Caco-2 (cell line): ENCODE data around the gene DLG1. TPM values are rescaled to one million over a fixed set of nuclear protein-coding genes. Genes with fewer than 3 reads are reported as not detected.

ENCODE experiments used
- BruUV-seq: library from RNA; stranded (reverse); fragments of 400-500 nt; replicated peaks from 2 replicates; lab custom pipeline; 2021; lab: Mats Ljungman, UMichigan
- CTCF ChIA-PET: fragments of 300-600 bp; sonication (Branson Sonifier 250); formaldehyde crosslinking; loops from one replicate; lab custom pipeline; 2022; ENCODE audit warnings: antibody characterized with exemption; lab: Charles Lee
- POLR2A ChIA-PET: fragments of 300-600 bp; sonication (Branson Sonifier 250); formaldehyde crosslinking; loops from one replicate; lab custom pipeline; 2022; ENCODE audit warnings: antibody characterized with exemption; lab: Charles Lee
- DNase-seq, 2 experiments: peaks; one replicate each; pipeline versions ENCODE4 v3.0.0 to v3.0.0-alpha.2; 2020 to 2022
- H3K27me3 ChIP-seq: replicated peaks from 2 replicates; pipeline ENCODE4 v1.6.0; 2011; ENCODE audit warnings: low read length; ENCODE audit not compliant: control insufficient read depth, insufficient read depth
- H3K36me3 ChIP-seq: 2 replicates; pipeline ENCODE4 v1.5.1; 2011; ENCODE audit warnings: low read length; ENCODE audit not compliant: control insufficient read depth, insufficient read depth
- H3K4me1 ChIP-seq: fragments of 250-450 bp; sonication (Bioruptor Pico); 2 replicates; pipeline ENCODE4 v1.5.1; 2020; ENCODE audit warnings: mild to moderate bottlenecking
- H3K4me3 ChIP-seq: 2 replicates; pipeline ENCODE4 v1.5.1; 2011; ENCODE audit warnings: low read depth, mild to moderate bottlenecking, control low read depth, low read length
- H3K9me3 ChIP-seq: fragments of 250-450 bp; sonication (Bioruptor Pico); 2 replicates; pipeline ENCODE4 v1.5.1; 2020; ENCODE audit warnings: mild to moderate bottlenecking, moderate library complexity
- H3K27ac Mint-ChIP-seq: one replicate; pipeline ENCODE4 v1.8.0; 2022; ENCODE audit warnings: mixed read lengths; ENCODE audit not compliant: unreplicated experiment
- H3K27me3 Mint-ChIP-seq: one replicate; pipeline ENCODE4 v1.8.0; 2022; ENCODE audit warnings: mixed read lengths; ENCODE audit not compliant: insufficient read depth, unreplicated experiment
- H3K36me3 Mint-ChIP-seq: one replicate; pipeline ENCODE4 v1.8.0; 2022; ENCODE audit warnings: mild to moderate bottlenecking, mixed read lengths; ENCODE audit not compliant: insufficient read depth, unreplicated experiment
- H3K4me1 Mint-ChIP-seq: one replicate; pipeline ENCODE4 v1.8.0; 2022; ENCODE audit warnings: low read depth, mixed read lengths; ENCODE audit not compliant: unreplicated experiment
- H3K4me3 Mint-ChIP-seq: one replicate; pipeline ENCODE4 v1.8.0; 2022; ENCODE audit warnings: mild to moderate bottlenecking, moderate library complexity, mixed read lengths; ENCODE audit not compliant: unreplicated experiment
- H3K9me3 Mint-ChIP-seq: one replicate; pipeline ENCODE4 v1.8.0; 2022; ENCODE audit warnings: mixed read lengths; ENCODE audit not compliant: unreplicated experiment
- intact Hi-C: fragments of 100-400 bp; cut with micrococcal nuclease; formaldehyde crosslinking; loops from one replicate; pipeline ENCODE4 v1.10.0; 2022; ENCODE audit not compliant: unreplicated experiment
- total RNA-seq: library from RNA; stranded (reverse); gene quantifications from 2 replicates; pipeline ENCODE4 v1.2.3, GENCODE V29; 2022
- TF ChIP-seq, protein P1 (sequence below), 2 experiments: fragments of 200-600 bp in 1 of 2; IDR thresholded peaks; 1 replicate in 1 of 2; 2 replicates in 1 of 2; pipeline versions ENCODE4 v1.5.1 to v1.8.0; 2011 to 2022; ENCODE audit warnings: antibody characterized with exemption in 1 of 2, control low read depth in 1 of 2, inconsistent platforms in 1 of 2, low read depth in 1 of 2, low read length in 1 of 2, mild to moderate bottlenecking in 1 of 2, moderate library complexity in 1 of 2; ENCODE audit not compliant: insufficient read depth in 1 of 2, severe bottlenecking in 1 of 2, unreplicated experiment in 1 of 2

DLG1 gene
- total RNA-seq, 1 experiment from 2014 or later: 167 TPM

DNA sequence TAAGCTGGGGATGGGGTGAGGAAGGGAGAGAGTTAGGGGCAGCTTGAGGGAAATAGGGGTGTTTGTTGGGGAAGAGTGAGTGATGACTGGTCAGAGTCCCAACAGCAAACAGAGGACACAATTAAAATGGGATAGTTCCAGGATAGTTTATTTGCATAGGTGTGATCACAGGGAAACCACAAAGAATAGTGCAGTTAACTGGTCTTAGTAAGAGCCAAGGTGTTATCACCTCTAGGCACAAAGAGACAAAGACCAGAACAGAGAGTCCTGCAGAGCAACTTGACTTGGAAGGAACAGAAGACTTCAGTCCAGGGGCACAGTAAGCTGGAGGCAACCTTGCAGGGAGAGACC, 42.1 kb upstream of the DLG1 start:
- no peaks in the 10 kb centered on the region for H3K9me3 ChIP-seq
- no peaks in the 10 kb centered on the region for H3K27me3 ChIP-seq
- no peak overlapping the region for H3K4me3 ChIP-seq
- no peaks in the 10 kb centered on the region for H3K36me3 ChIP-seq
- TF ChIP-seq, protein P1, sequence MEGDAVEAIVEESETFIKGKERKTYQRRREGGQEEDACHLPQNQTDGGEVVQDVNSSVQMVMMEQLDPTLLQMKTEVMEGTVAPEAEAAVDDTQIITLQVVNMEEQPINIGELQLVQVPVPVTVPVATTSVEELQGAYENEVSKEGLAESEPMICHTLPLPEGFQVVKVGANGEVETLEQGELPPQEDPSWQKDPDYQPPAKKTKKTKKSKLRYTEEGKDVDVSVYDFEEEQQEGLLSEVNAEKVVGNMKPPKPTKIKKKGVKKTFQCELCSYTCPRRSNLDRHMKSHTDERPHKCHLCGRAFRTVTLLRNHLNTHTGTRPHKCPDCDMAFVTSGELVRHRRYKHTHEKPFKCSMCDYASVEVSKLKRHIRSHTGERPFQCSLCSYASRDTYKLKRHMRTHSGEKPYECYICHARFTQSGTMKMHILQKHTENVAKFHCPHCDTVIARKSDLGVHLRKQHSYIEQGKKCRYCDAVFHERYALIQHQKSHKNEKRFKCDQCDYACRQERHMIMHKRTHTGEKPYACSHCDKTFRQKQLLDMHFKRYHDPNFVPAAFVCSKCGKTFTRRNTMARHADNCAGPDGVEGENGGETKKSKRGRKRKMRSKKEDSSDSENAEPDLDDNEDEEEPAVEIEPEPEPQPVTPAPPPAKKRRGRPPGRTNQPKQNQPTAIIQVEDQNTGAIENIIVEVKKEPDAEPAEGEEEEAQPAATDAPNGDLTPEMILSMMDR (IDR thresholded peaks at IDR 0.05; ENCODE audit: insufficient read depth in 1 of 2, low read depth in 1 of 2, low read length in 1 of 2, severe bottlenecking in 1 of 2, unreplicated experiment in 1 of 2): no peak
- Mint-ChIP-seq H3K9me3 (no peaks in the 10 kb centered on the region), H3K4me3 (no peak overlapping the region), H3K4me1 (peaks cover 21% of the 10 kb centered on the region), H3K27ac (peak overlapping the region; percentile 30), H3K27me3 (no peaks in the 10 kb centered on the region), H3K36me3 (no peaks in the 10 kb centered on the region)
- ChIA-PET CTCF (no interaction called here), POLR2A (no interaction called here)
- no peak for DNase-seq
- peaks cover 18% of the 10 kb centered on the region for H3K4me1 ChIP-seq
- intact Hi-C loops: no loop called here
- no TSS peak for BruUV-seq

DNA sequence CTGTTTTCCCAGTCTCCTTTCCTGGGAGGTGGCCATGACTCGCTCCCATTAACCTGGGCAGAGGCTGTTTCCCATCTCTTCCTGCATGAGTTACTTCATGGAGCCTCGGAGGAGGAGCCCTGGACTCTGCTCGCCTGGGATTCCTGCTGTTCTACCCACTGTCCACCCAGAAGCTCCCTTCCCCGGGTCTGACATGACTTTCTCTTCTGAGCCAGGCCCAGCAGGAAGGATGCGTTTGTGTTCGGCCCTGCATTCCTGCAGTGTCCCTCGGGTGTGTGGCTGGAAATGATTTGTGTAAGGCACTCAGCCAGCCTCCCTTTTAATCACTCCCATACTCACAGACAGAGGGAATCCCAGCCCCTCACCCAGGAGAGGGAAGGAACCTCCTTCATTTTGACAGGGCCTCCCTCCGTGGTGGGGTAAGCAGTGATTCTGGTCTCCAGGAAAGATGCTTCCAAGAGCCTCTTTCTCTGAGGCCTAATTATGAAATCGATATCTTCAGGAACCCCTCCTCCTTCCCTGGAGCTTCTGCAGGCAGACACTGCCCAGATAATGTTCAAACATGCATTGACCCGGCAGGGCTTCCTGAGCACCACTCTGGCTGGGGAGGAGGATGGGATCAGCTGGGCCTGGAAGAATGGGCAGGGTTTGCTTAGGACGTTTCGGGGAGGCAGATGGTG, 41.6 kb upstream of the DLG1 start:
- H3K4me1 ChIP-seq: peaks cover 23% of the 10 kb centered on the region
- Mint-ChIP-seq H3K36me3 (no peaks in the 10 kb centered on the region), H3K9me3 (no peaks in the 10 kb centered on the region), H3K4me1 (peaks cover 21% of the 10 kb centered on the region), H3K27ac (peak overlapping the region; percentile 30), H3K27me3 (no peaks in the 10 kb centered on the region), H3K4me3 (no peak overlapping the region)
- BruUV-seq: no TSS peak
- DNase-seq: no peak
- POLR2A ChIA-PET: no interaction called here
- CTCF ChIA-PET: no interaction called here
- no peaks in the 10 kb centered on the region for H3K36me3 ChIP-seq
- intact Hi-C loops: no loop called here
- H3K4me3 ChIP-seq: no peak overlapping the region
- no peaks in the 10 kb centered on the region for H3K27me3 ChIP-seq
- TF ChIP-seq, protein P1 (IDR thresholded peaks at IDR 0.05; ENCODE audit: insufficient read depth in 1 of 2, low read depth in 1 of 2, low read length in 1 of 2, severe bottlenecking in 1 of 2, unreplicated experiment in 1 of 2): no peak
- no peaks in the 10 kb centered on the region for H3K9me3 ChIP-seq

DNA sequence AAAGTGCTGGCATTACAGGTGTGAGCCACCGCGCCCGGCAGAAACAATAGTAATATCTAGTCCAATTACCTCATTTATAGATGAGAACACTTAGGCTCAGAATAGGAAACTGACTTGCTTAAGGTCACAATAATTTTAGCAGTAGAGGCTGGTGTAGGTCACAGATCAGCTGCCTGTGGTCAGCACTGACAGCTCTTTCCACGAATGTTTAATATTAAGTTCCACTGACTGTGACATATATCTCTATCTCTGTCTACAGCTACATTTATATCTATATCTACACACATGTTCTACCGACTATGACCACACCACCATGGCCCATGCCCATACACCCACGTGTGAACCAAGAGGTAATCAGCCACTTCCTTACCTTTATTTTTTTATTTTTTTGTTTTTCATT, 40.2 kb upstream of the DLG1 start:
- no peak overlapping the region for H3K27ac Mint-ChIP-seq
- ChIA-PET POLR2A (no interaction called here), CTCF (no interaction called here)
- intact Hi-C loops: no loop called here
- no peaks in the 10 kb centered on the region for H3K27me3 ChIP-seq
- BruUV-seq: no TSS peak
- H3K4me1 Mint-ChIP-seq: peaks cover 30% of the 10 kb centered on the region
- DNase-seq: no peak
- no peaks in the 10 kb centered on the region for H3K36me3 Mint-ChIP-seq
- no peaks in the 10 kb centered on the region for H3K36me3 ChIP-seq
- TF ChIP-seq, protein P1 (IDR thresholded peaks at IDR 0.05; ENCODE audit: insufficient read depth in 1 of 2, low read depth in 1 of 2, low read length in 1 of 2, severe bottlenecking in 1 of 2, unreplicated experiment in 1 of 2): no peak
- no peak overlapping the region for H3K4me3 ChIP-seq
- H3K4me1 ChIP-seq: peaks cover 34% of the 10 kb centered on the region
- H3K9me3 ChIP-seq: no peaks in the 10 kb centered on the region
- H3K4me3 Mint-ChIP-seq: no peak overlapping the region
- no peaks in the 10 kb centered on the region for H3K27me3 Mint-ChIP-seq
- H3K9me3 Mint-ChIP-seq: no peaks in the 10 kb centered on the region
